ENCODE results near the gene MAG.

Gene MAG

DNA sequence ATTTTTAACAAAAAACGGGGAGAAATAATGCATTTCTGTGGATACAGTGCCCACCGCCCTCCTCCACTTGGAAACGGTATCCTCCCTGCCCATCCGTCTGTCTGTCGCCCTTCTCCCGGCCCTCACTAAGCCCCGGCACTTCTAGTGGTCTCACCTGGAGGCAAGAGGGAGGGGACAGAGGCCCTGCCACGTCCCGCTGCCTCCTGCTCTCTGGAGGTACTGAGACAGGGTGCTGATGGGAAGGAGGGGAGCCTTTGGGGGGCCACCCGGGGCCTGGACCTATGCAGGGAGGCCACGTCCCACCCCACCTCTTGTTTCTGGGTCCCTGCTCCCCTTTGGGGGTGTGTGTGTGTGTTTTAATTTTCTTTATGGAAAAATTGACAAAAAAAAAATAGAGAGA, 12.6 kb upstream of the MAG start:
- Histone ChIP-seq H3K27ac (ENCODE audit: extremely low read depth, low read depth, low read length) (no peak overlapping the region), H3K9me3 (ENCODE audit: control insufficient read depth, insufficient read depth, low read depth, low read length) (no peaks in the 10 kb centered on the region), H3K36me3 (ENCODE audit: control insufficient read depth in 2 of 2, insufficient read depth in 1 of 2, low read length in 2 of 2) (peaks cover 36 to 47% of the 10 kb centered on the region in 2 experiments), H3K4me1 (ENCODE audit: control insufficient read depth, insufficient read depth, low read length) (no peaks in the 10 kb centered on the region), H3K4me3 (ENCODE audit: low read depth, low read length) (no peak overlapping the region)
- CTCF ChIA-PET: interaction anchor here (3.6 kb wide), 1 partner anchor 9 kb away, joined by 21 read pairs; the partner anchor contains the start of gene USF2
- TF ChIP-seq, protein P1, sequence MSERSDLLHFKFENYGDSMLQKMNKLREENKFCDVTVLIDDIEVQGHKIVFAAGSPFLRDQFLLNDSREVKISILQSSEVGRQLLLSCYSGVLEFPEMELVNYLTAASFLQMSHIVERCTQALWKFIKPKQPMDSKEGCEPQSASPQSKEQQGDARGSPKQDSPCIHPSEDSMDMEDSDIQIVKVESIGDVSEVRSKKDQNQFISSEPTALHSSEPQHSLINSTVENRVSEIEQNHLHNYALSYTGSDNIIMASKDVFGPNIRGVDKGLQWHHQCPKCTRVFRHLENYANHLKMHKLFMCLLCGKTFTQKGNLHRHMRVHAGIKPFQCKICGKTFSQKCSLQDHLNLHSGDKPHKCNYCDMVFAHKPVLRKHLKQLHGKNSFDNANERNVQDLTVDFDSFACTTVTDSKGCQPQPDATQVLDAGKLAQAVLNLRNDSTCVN (tag by site-specific recombination; optimal IDR thresholded peaks at IDR 0.05): no peak
- TF ChIP-seq GLIS2 (tag by site-specific recombination; IDR thresholded peaks at IDR 0.05) (peak; percentile 25; the same call in 1 of the 2 replicates), ZNF354C (tag by site-specific recombination; IDR thresholded peaks at IDR 0.05; ENCODE audit: borderline replicate concordance, low read depth) (no peak)
- POLR2A ChIA-PET: interaction anchor here (0.6 to 4.2 kb wide), 3 partner anchors 15 to 231 kb away, joined by 3 to 23 read pairs (median 3); no protein-coding TSS in a partner anchor

GRCh38 chr19:35279985-35280821, 11.8 kb upstream of the MAG start:
- H3K27ac ChIP-seq (ENCODE audit: extremely low read depth, low read depth, low read length): no peak overlapping the region
- no peaks in the 10 kb centered on the region for H3K4me1 ChIP-seq (ENCODE audit: control insufficient read depth, insufficient read depth, low read length)
- H3K9me3 ChIP-seq (ENCODE audit: control insufficient read depth, insufficient read depth, low read depth, low read length): no peaks in the 10 kb centered on the region
- CTCF ChIA-PET: interaction anchor here (1.0 to 3.6 kb wide), 2 partner anchors 10 to 213 kb away, joined by 4 to 21 read pairs; partner anchors contain the start of gene USF2
- H3K4me3 ChIP-seq (ENCODE audit: low read depth, low read length): no peak overlapping the region
- H3K36me3 ChIP-seq (ENCODE audit: control insufficient read depth in 2 of 2, insufficient read depth in 1 of 2, low read length in 2 of 2): peaks cover 27 to 39% of the 10 kb centered on the region in 2 experiments
- POLR2A ChIA-PET: interaction anchor here (0.5 to 4.2 kb wide), 5 partner anchors 9 to 230 kb away, joined by 3 to 23 read pairs (median 5); no protein-coding TSS in a partner anchor
- TF ChIP-seq SCRT2 (tag by site-specific recombination; IDR thresholded peaks at IDR 0.05): peak; percentile 26; the same call in 1 of the 2 replicates
- peak; percentile 28; the same call in 1 of the 2 replicates for TF ChIP-seq ZFHX2 (tag by site-specific recombination; conservative IDR thresholded peaks at IDR 0.05)
- TF ChIP-seq, protein P2, sequence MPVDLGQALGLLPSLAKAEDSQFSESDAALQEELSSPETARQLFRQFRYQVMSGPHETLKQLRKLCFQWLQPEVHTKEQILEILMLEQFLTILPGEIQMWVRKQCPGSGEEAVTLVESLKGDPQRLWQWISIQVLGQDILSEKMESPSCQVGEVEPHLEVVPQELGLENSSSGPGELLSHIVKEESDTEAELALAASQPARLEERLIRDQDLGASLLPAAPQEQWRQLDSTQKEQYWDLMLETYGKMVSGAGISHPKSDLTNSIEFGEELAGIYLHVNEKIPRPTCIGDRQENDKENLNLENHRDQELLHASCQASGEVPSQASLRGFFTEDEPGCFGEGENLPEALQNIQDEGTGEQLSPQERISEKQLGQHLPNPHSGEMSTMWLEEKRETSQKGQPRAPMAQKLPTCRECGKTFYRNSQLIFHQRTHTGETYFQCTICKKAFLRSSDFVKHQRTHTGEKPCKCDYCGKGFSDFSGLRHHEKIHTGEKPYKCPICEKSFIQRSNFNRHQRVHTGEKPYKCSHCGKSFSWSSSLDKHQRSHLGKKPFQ (tag by site-specific recombination; IDR thresholded peaks at IDR 0.05): no peak
- TF ChIP-seq SP2 (tag by site-specific recombination; IDR thresholded peaks at IDR 0.05): 0 out of 2 replicates have a peak, but pooled peaks have one; percentile 5
- TF ChIP-seq EGR2 (tag by site-specific recombination; IDR thresholded peaks at IDR 0.05; ENCODE audit: low read depth): 0 out of 2 replicates have a peak, but pooled peaks have one; percentile 24

DNA sequence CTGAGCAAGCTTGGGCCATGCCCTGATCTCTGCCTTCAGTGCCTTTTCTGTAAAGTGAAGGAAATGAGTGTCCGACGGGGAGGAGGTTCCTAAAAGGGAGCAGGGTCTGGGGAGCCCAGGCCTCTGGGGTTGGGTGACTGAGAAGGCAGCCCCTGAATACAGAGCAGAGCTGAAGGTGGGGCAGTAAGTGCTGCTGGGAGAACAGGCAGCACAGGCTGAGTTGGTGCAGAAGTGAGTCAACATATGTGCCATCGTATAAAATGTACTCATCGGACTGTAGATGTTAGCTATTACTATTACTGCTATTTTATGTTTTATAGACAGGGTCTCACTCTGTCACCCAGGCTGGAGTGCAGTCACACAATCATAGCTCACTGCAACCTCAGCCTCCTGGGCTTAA, 10.7 kb upstream of the MAG start:
- Histone ChIP-seq H3K27ac (ENCODE audit: extremely low read depth, low read depth, low read length) (no peak overlapping the region), H3K9me3 (ENCODE audit: control insufficient read depth, insufficient read depth, low read depth, low read length) (no peaks in the 10 kb centered on the region), H3K4me3 (ENCODE audit: low read depth, low read length) (no peak overlapping the region), H3K36me3 (ENCODE audit: control insufficient read depth in 2 of 2, insufficient read depth in 1 of 2, low read length in 2 of 2) (peaks cover 16 to 28% of the 10 kb centered on the region in 2 experiments), H3K4me1 (ENCODE audit: control insufficient read depth, insufficient read depth, low read length) (no peaks in the 10 kb centered on the region)
- POLR2A ChIA-PET: interaction anchor here (0.6 to 1.1 kb wide), 4 partner anchors 9 to 365 kb away, joined by 3 to 10 read pairs (median 4); no protein-coding TSS in a partner anchor
- CTCF ChIA-PET: interaction anchor here (0.6 to 3.6 kb wide), 4 partner anchors 11 to 406 kb away, joined by 4 to 21 read pairs (median 6); partner anchors contain the start of gene USF2
- TF ChIP-seq TCF7L2 (IDR thresholded peaks at IDR 0.05; ENCODE audit: borderline replicate concordance, low read depth, low read length) (no peak), ZNF404 (tag by site-specific recombination; IDR thresholded peaks at IDR 0.05) (no peak), ZNF518A (tag by site-specific recombination; conservative IDR thresholded peaks at IDR 0.05; ENCODE audit: low read depth) (no peak)
- TF ChIP-seq, protein P3, sequence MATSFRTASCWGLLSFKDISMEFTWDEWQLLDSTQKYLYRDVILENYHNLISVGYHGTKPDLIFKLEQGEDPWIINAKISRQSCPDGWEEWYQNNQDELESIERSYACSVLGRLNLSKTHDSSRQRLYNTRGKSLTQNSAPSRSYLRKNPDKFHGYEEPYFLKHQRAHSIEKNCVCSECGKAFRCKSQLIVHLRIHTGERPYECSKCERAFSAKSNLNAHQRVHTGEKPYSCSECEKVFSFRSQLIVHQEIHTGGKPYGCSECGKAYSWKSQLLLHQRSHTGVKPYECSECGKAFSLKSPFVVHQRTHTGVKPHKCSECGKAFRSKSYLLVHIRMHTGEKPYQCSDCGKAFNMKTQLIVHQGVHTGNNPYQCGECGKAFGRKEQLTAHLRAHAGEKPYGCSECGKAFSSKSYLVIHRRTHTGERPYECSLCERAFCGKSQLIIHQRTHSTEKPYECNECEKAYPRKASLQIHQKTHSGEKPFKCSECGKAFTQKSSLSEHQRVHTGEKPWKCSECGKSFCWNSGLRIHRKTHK (tag by site-specific recombination; IDR thresholded peaks at IDR 0.05): no peak
